Pancreas (tissue), 10 donors: Measurements from ENCODE around the gene SKP1. TPM values are rescaled to one million over a fixed set of nuclear protein-coding genes. Genes with fewer than 3 reads are reported as not detected.
"Not testable (repeated sequence)": the region's sequence is repeated elsewhere in the genome, so short reads cannot be mapped to it uniquely, and the experiment has no call there.

Experiments used
- ATAC-seq, 4 donors: fragments of 200-7000 bp; cut with Tn5 transposase; one replicate each; pipeline versions ENCODE4 v1.8.0 to v1.9.1; 2020; ENCODE audit warnings: mild to moderate bottlenecking in 4 of 4, moderate library complexity in 4 of 4
- DNase-seq, 6 donors: peaks; one replicate each; pipeline ENCODE4 v3.0.0-alpha.2; 2020
- FAIRE-seq: peaks from 2 replicates; lab custom pipeline; 2012; peaks lifted over from hg19 to GRCh38; lab: Jason Lieb, UNC
- H3K27ac ChIP-seq, 4 donors: fragments of 200-600 bp; sonication (generic); 1 replicate in 3 of 4; 2 replicates in 1 of 4; pipeline versions ENCODE4 v1.5.0 to v1.8.0; 2020
- H3K27me3 ChIP-seq, 4 donors: fragments of 200-600 bp; one replicate each; pipeline ENCODE4 v1.8.0; 2021
- H3K36me3 ChIP-seq, 3 donors: fragments of 200-600 bp; sonication (generic) in 1 of 3; one replicate each; pipeline versions ENCODE4 v1.5.0 to v1.8.0; 2020 to 2021
- H3K4me1 ChIP-seq, 3 donors: fragments of 200-600 bp; one replicate each; pipeline ENCODE4 v1.8.0; 2021
- H3K4me3 ChIP-seq, 4 donors: fragments of 200-600 bp; sonication (generic) in 2 of 4; one replicate each; pipeline versions ENCODE4 v1.5.0 to v1.8.0; 2020 to 2021
- H3K9me3 ChIP-seq, 4 donors: fragments of 200-600 bp; one replicate each; pipeline ENCODE4 v1.8.0; 2021
- CTCF ChIP-seq, 4 donors: fragments of 200-600 bp; sonication (generic) in 3 of 4; IDR thresholded peaks; one replicate each; pipeline versions ENCODE4 v1.5.0 to v1.8.0; 2021; ENCODE audit warnings: antibody characterized with exemption in 4 of 4
- WGBS, 2 donors: extraction: QIAGEN DNeasy Blood & Tissue Kit; methylation state at CpG; one replicate each; pipeline ENCODE4 v1.1.7; 2013; 5-methylcytosine and 5-hydroxymethylcytosine counted together
- intact Hi-C, 3 donors: fragments of 100-400 bp; cut with DNase I; formaldehyde crosslinking; loops; one replicate each; pipeline versions ENCODE4 v1.11.1 to v1.14.2; 2022
- polyA plus RNA-seq, 2 donors: library from polyadenylated mRNA; stranded (reverse); fragments of 200-250 nt; gene quantifications; one replicate each; pipeline ENCODE4 v1.2.3, GENCODE V29; 2013
- total RNA-seq, 6 donors: library from RNA; stranded (reverse); fragmentation: NEBNext Ultra II Directional in 4 of 6; extraction: Animal tissue kit (Norgen Biotek cat#: 25700) in 4 of 6; gene quantifications; one replicate each; pipeline versions ENCODE4 v1.2.1 to v1.2.4, GENCODE V29; 2021 to 2023
- donor health status: healthy with polysubstance abuse.
- donor health status: DM: no; HTN: no; CAD: no; lungs with moderate emphysema.
- donor health status: DM: no; HTN: no; CAD: no.
- donor health status: control.
- donor health status: control.
- donor health status: Bipolar disorder and iron deficiency.
- donor health status: DM: yes; HTN: yes; CAD: no.
- donor health status: DM: no; HTN: no; CAD: no.
- donor health status: DM: no; HTN: no; CAD: no.
- donor health status: DM: yes; HTN: yes; CAD: no.

The SKP1 gene
- total RNA-seq (100 to 1,000 TPM in 3 of 6 donors, 10 to 100 TPM in 3; 76.3 to 142 (median 97.6) TPM), polyA plus RNA-seq (100 to 1,000 TPM in 1 of 2 donors, 10 to 100 TPM in 1; 67.5 to 252 TPM)

DNA sequence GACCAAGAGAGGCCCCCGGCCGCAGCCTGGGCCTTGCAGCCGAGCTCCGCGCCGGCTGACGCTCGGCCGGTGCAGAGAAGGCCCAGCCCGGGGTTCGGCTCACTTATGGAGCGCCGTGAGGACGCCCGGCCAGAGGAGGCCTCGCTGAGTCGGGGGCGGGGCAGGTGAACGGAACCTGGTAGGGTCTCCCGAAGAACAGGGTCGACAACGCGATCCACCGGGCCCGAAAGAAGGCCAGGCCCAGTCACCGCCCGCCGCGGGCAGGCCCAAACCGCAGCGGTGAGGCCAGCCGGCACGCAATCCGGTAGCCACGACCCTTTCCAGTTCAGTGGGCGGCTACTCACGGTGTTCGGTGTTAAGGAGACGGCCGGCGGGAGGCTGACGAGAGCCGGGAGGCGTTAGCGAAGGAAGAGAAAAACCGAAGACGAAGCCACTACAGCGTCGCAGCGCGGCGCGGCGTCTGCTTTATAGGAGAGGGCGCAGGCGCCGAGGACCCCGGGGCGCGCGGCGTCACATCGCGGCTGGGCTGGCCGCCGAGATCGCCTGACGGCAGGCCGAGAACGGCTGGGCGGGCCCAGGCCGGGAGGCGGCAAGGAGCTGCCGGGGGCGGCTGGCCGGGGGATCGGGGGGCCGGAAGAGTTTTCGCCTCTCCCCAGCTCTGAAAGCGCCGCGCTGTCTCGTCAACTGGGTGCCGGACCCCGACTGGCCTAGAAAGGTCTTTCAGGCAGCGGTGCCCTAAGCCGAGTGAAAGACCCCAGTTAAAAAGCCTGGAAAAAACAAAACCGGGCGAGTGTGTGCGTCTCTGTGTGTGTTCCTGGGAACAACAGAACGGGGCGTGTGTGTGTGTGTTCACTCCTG is at the start of gene SKP1:
SKP1 (minus strand) TSS at position 440 of the 858 bp plus-strand sequence. CDS start 2,928 bp downstream, outside the sequence.
- peak; percentile 90 to 94 (median 92) for ATAC-seq

DNA sequence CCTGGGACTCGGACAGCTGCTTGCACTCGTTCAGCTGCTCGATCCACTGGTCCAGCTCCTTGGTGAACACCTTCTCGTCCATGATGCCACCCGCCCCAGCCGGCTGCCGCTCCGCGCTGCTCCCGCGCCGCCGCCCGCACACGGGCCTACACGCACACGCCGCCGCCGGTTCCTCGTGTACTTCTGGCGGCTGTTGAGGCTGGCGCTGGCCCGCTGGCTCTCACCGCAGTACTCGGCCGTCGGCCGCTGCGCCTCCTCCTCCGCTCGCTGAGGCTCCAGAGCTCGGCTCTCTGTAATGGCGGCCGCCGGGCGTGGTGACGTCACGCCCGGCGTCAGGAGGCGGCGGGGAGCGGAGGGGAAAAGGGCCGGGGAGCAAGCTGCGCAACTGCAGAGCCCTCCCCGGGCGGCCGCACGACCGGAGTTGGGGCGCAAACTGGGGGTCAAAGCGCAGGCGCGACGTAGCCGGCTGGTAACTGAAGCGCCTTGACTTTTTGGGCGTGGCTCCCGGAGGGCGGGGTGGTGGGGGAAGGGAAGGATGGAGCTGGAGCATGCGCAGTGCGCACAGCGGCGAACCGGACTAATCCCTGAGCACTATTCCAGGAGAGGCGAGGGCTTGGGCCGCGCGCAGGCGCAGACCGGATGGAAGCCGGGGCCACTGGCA is 49.2 kb upstream of the SKP1 start, which contains the start of gene PPP2CA:
PPP2CA (minus strand) TSS at position 294 of the 661 bp plus-strand sequence; CDS start at position 82, 212 bp downstream.
- WGBS, 2 donors: 0 to 1% methylated on average over 56 to 73 of the region's 73 CpGs
- FAIRE-seq (no peak), ATAC-seq (peak; percentile 90 to 96 (median 92)), DNase-seq (peak; percentile 97 to 100 (median 100))
- Histone ChIP-seq H3K27me3 (no peaks in the 10 kb centered on the region), H3K27ac (peak within 1 kb of the TSS; percentile 98 to 99 (median 98)), H3K36me3 (no peaks in the 10 kb centered on the region), H3K4me1 (peaks cover 10 to 38% (median 11%) of the 10 kb centered on the region in 3 donors), H3K9me3 (no peaks in the 10 kb centered on the region), H3K4me3 (peak within 1 kb of the TSS; percentile 87 to 100 (median 96))
- intact Hi-C loops: no loop called here
- TF ChIP-seq CTCF (IDR thresholded peaks at IDR 0.05): no peak

More for the DNA sequence above, at the start of gene SKP1:
- intact Hi-C loops: no loop called here
- H3K9me3 ChIP-seq: no peaks in the 10 kb centered on the region
- H3K4me3 ChIP-seq: peak within 1 kb of the TSS; percentile 85 to 98 (median 93)
- WGBS, 2 donors: 0% methylated on average over 85 to 92 of the region's 92 CpGs
- DNase-seq (peak; percentile 76 to 94 (median 84)), FAIRE-seq (no peak)
- no peak for TF ChIP-seq CTCF (IDR thresholded peaks at IDR 0.05)
- peak within 1 kb of the TSS; percentile 100 for H3K27ac ChIP-seq
- no peaks in the 10 kb centered on the region for H3K27me3 ChIP-seq
- H3K4me1 ChIP-seq: peaks cover 8 to 22% (median 14%) of the 10 kb centered on the region in 3 donors
- peaks cover 0 to 7% (median 0%) of the 10 kb centered on the region in 3 donors for H3K36me3 ChIP-seq

GRCh38 chr5:134224888-134225779 is 48.4 kb upstream of the SKP1 start:
- Histone ChIP-seq H3K36me3 (no peaks in the 10 kb centered on the region), H3K27me3 (no peaks in the 10 kb centered on the region), H3K9me3 (no peaks in the 10 kb centered on the region), H3K4me3 (peak overlapping the region; percentile 87 to 100 (median 96)), H3K27ac (peak overlapping the region; percentile 98 to 99 (median 98)), H3K4me1 (peaks cover 10 to 38% (median 11%) of the 10 kb centered on the region in 3 donors)
- DNase-seq (peak; percentile 47 to 84 (median 65)), ATAC-seq (peak; percentile 36 to 52 (median 40)), FAIRE-seq (no peak)
- WGBS, 2 donors: 0% methylated on average over 47 to 49 of the region's 49 CpGs
- no peak for TF ChIP-seq CTCF (IDR thresholded peaks at IDR 0.05)
- intact Hi-C loops: no loop called here

- Histone ChIP-seq H3K9me3 (no peaks in the 10 kb centered on the region), H3K27me3 (no peaks in the 10 kb centered on the region), H3K4me1 (peaks cover 10 to 46% (median 11%) of the 10 kb centered on the region in 3 donors), H3K27ac (no peak overlapping the region), H3K4me3 (peak overlapping the region in 3 of 4 donors; percentile 94 to 100 (median 98)), H3K36me3 (no peaks in the 10 kb centered on the region)
- ATAC-seq: no peak
- intact Hi-C loops: no loop called here
- DNase-seq: no peak
- FAIRE-seq: no peak
- TF ChIP-seq CTCF (IDR thresholded peaks at IDR 0.05): no peak
- 24 to 26% methylated on average over 9 of the region's 9 CpGs for WGBS, 2 donors
Observed at GRCh38 chr5:134223406-134224248, 46.9 kb upstream of the SKP1 start.

DNA sequence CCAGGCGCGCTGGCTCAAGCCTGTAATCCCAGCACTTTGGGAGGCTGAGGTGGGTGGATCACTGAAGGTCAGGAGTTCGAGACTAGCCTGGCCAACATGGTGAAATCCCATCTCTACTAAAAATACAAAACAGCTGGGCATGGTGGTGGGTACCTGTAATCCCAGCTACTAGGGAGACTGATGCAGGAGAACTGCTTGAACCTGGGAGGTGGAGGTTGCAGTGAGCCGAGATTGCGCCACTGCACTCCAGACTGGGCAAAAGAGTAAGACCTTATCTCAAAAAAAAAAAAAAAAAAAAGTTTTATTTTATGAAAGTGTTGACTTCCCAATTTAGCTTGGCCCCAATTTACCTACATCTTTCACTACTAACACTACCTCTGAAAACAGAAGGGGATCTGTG is 44.9 kb upstream of the SKP1 start:
- 86 to 91% methylated on average over 5 of the region's 5 CpGs for WGBS, 2 donors

More for the DNA sequence above, 44.9 kb upstream of the SKP1 start:
- ATAC-seq, H3K36me3 ChIP-seq, FAIRE-seq, DNase-seq, H3K27ac ChIP-seq, H3K9me3 ChIP-seq, intact Hi-C loops, H3K27me3 ChIP-seq, H3K4me3 ChIP-seq: not testable (repeated sequence)
- peaks cover 10 to 44% (median 20%) of the 10 kb centered on the region in 3 donors for H3K4me1 ChIP-seq
